ENCODE data around the gene TBRG4.

TBRG4 gene

DNA sequence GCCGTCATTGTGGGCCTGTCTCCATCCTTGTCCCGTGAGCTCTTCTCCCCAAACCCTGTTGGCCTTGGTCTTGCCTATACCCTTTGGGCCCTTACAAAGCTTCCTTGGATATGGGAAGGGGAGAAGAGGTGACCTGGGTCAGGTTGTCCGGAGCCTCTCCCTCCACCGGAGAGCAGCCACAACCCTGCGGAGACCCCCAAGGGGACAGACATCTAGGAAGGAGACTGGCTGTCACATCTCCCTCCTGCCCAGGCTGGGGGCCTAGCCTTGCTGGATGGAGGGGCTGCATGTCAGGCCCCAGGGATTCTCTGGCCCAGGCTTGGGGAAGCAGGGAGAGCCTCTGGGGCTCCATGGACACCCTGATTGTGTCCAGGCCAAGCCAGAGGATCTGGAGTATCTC is 34.6 kb downstream of the TBRG4 start:
- DNase-seq (ENCODE audit: insufficient read length, low spot score) (no peak), FAIRE-seq (no peak)

DNA sequence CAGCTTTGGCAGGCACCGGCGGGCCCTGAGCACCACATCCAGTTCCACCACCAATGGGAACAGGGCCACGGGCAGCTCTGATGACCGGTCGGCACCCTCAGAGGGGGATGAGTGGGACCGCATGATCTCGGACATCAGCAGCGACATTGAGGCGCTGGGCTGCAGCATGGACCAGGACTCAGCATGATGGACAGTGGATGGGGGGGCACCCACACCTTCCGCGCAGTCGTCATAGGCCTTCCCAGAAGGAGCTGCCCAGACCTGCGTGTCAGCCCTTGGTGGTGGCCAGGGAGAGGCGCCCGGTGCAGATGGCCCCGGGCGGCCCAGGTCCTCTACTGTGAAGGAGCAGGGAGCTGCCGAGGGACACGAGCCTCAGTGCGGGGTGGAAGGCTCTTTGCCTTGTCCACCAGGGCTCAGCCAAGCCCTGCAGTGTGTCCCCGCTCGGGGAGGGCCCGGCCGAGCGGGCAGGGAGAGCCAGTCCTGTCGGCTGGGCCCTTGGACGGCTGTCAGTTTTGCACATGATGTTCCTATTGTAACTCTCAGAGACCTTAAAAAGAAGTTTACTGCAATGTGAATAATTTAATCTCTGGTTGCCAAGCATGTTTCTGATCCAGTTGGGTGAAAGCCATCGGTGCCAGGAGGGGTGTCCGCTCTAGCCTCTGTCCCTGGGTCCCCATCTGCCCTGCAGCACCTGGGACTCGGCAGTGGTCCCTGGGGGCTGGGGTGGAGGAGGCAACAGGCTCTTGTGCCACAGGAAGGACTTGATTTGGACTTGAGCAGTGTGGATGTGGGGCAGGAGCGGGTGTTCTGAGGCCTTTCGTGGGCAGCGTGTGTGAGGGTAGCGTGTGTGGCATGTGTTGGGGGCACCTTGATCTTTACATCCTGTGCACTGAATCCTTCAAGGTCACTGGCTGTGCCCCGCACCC is 35.4 kb downstream of the TBRG4 start:
- no peak for FAIRE-seq
- DNase-seq (ENCODE audit: insufficient read length, low spot score): no peak

DNA sequence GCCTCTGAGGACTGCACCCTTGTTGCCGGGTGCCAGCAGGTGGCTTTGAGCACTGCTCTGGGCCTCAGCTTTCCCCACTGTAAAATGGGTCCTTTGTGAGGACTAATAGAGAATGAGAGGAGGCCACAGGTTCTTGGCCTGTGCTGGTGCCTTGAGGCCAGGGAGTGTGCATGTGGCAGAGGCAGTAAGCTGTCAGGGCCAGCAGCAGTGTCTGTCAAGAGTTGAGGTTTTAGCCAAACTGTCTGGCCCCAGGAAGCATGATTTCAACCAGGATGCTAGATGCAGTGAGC is 36.2 kb downstream of the TBRG4 start:
- DNase-seq (ENCODE audit: insufficient read length, low spot score) (no peak), FAIRE-seq (no peak)

DNA sequence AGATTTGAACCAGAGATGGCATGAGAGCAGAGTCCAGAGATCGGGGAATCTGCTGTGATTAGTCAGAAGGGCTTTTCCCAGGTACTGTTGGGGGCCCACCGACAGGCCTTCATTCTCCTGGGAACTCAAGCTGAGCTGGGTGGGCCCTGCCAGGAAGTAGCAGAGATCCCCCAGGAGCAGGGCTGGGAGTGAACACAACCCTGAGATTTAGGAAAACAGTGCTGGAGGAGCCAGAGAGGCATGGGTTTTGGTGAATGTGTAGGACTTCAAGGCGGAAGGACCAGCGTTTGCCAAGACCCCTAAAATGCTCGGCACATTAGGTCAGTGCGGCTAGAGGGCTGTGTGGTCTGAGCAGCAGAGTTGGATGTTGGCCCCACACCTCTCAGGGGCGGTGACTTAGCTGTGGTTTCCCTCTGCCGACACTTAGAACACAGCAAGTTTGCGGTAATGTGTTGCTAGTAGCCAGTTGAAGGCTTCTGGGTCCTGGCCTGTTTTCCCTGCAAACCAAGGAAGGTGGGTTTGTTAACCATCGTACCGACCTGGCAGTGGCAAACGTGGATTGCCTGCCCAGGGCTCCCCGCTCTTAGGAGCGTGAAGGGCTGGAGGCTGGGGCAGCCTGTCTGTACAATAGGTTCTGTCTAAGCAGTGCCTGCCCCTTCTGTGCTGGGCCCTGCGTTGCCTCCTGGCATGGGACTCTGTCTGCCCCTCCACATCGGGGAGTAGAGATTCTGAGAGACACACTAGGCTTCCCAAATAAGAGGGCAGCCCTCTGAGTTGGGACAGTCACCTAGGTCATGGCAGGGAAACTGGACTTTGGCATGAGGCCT is 36.8 kb downstream of the TBRG4 start:
- FAIRE-seq (no peak), DNase-seq (ENCODE audit: insufficient read length, low spot score) (no peak)

DNA sequence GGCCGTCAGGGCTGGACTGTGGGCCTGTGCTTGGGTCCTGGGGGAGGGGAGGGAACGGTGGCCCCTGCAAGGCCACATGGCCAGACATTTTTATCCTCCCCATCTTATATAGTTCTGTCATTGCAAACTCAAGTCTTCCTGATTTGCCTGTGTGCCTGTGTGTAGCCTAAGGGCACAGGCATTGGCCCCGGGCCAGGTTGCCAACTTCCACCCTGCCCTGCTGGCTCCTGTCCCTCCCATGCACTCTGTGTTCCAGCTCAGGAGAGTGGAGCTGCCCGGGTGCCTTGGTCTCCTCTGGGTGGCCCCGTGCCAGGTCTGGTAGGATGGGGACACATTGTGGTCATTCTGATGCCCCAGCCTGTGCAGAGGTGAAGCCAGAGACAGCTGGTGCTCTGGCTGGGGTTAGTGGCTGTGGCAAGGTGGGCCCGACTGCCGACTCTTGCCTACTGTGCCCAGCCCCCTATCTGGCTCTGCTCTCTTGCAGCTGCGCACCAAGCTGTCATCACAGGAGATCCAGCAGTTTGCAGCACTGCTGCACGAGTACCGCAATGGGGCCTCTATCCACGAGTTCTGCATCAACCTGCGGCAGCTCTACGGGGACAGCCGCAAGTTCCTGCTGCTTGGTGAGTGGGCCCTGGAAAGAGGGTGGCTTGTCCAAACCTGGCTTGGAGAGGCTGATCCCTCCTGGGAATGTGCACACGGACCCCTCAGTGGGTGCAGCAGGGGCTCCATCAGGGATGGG is 37.5 kb downstream of the TBRG4 start:
- DNase-seq (ENCODE audit: insufficient read length, low spot score) (no peak), FAIRE-seq (no peak)

DNA sequence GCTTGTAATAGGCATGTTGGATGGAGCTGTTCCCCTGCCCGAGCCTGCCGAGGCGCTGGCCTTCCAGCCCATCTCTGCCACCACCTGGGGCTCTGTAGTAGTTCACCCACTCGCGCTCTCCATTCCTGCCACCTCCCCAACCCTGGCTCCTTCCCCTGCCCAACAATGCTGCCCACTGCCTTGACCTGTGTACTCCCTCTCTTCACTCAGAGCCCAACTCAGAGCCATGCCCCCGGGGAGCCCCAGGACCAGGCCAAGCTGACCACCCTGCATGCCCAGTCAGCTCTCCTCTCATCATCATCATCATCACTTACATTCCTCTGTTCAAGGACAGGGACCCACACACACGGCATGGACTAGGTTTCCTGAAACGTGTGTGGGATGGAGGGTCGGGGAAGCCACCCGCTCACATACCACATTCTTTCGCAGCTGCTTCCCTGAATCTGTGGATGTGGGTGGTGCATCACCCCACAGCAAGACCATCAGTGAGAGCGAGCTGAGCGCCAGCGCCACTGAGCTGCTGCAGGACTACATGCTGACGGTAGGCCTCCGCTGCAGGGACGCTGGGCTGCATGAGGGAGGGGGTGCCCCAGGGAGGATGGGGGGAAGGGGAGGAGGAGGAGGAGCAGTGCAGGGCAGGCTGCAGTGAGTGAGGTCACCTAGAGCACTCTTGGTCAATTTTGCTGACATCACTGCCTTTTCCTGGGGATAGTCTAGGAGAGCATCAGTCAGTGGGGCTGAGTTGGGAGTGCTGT is 38.3 kb downstream of the TBRG4 start:
- no peak for DNase-seq (ENCODE audit: insufficient read length, low spot score)
- no peak for FAIRE-seq

DNA sequence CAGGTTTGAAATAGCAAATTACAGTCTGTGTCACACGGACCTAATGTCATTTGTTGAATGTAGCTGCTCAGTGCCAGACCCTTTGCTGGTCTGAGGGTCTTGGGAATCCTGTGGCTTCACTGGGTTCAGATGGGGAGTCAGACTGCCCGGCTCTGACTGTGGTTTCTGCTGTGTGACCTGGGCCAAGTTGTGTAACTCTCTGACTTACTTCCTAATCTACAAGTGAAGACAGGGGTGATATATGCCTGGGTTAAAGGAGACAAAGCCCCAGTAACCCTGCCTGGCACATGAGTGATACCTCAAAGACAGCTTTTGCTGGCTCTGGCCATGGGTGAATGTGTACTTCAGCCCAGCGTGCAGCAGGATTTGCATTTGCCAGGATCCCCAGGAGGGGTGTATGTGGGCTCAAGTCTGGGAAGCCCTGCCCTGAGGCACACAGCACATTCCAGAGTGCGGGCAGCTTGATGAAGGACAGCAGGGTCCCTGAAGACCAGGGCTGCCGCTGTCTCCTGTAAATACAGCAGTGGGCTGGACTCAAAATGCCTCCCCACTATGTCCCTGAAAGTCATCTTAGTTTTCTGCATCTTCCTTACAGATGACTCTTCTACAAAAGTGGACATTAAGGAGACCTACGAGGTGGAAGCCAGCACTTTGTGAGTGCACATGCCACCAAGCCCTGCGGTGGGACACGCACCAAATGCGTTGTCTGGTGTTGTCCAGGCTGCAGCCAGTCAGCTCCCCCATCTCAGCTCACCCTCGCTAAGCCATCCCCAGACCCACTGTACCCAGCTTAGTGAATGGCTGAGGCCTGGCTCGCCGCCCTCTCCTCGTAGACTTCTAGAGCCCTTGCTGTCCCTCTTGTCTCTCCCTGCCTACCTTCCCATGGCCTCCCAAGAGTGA is 39.1 kb downstream of the TBRG4 start:
- no peak for FAIRE-seq

DNA sequence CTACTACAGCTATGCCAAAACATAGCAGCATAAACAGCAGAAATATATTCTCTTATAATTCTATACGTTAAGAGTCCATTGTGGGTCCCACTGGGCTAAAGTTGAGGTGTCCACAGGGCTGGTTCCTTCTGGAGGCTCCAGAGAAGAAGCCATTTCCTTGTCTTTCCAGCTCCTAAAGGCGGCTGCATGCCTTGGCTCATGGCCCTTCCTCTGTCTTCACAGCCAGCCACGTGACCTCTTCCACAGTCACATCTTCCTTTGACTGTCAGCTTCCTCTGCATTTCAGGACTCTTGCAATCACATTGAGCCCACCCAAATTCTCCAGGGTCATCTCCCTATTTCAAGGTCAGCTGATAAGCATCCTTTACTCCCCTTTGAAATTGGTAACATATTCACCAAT is 40.0 kb downstream of the TBRG4 start:
- DNase-seq (ENCODE audit: insufficient read length, low spot score) (no peak), FAIRE-seq (no peak)

More for the DNA sequence above, 39.1 kb downstream of the TBRG4 start:
- DNase-seq (ENCODE audit: insufficient read length, low spot score): no peak

DNA sequence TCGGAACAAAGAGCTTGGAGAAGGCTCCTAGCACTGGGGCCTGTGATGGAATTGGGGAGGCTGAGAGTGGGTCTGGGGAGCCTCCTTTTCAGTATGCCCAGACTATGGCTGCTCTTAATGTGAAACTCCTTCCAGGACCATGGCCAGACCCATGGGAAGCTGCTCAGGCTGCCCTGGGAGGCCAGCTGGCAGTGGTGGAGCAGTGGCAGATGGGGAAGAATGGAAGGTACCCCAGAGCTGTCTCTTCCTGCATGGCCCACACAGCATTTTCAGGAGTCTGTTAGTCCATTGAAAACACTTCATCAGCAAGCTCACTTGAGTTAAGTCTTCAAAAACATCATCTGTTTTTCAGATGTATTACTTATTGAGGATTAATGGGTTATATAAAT is 41.2 kb downstream of the TBRG4 start:
- no peak for DNase-seq (ENCODE audit: insufficient read length, low spot score)
- no peak for FAIRE-seq

DNA sequence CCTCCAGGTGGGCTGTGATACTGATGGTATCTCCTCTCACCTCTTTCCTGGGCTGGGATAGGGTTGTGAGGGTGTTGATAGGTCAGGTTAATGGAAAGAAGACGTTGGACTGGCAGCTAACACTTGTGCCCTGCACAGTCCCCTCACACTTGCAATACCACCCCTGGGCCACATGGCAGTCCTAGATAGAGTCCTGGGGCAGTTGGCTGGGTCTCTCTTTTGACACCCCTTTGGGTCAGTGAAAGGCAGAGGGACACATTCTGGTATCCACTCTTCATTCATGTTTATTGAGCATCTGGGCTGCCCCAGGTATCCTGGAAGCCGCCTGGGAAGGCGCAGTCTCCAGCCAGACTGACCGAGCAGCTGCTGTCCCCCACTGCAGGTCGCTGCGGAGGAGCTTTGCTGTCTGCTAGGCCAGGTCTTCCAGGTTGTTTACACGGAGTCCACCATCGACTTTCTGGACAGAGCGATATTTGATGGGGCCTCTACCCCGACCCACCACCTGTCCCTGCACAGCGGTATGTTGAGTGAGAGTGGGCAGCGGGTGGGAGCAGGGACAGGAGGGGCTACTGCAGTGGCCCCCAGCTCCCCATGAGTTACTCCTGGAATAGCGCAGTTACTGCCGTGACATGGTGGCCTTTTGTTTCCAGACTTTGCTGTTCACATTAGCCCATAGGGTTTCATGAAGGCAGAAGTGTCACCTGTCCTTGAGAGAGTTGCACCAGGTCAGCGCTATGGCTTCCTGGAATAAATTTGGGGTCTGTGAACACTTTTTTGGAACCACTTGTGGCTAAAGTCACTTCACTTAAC is 41.8 kb downstream of the TBRG4 start:
- DNase-seq (ENCODE audit: insufficient read length, low spot score) (no peak), FAIRE-seq (no peak)

DNA sequence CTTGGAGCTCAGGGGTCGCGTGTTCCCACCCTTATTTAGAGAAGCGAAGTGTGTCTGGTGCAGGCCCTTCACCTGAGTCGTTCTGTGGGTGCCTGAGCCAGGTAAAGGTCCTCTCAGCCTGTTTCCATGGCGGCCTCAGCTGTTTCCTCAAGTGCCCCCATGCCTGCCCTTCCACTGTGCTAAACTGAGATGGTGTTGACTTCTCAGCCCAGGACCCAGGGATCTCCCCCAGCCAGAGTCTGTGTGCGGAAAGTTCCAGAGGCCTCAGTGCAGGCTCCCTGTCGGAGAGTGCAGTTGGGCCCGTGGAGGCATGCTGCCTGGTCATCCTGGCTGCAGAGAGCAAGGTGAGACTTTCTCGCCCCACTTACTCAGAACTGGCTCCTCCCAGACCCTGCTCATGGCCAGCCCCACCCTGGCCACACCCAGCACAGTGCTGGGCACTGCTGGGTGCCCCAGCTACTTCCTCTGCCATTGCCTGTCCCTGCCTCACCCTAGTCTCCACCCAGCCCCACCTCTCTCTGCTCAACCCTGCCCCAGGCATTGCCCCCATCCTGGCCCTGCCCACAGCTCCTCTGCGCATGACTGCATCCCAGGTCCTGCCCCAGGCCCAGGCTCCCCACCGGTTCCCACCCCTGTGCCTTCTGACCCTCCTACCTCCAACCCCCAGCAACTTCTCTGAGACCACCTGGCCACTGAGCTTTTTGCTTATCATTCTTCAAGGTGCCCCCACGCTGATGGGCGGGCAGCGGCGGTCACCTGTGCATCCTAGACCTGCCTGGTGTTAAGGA is 43.1 kb downstream of the TBRG4 start:
- FAIRE-seq (no peak), DNase-seq (ENCODE audit: insufficient read length, low spot score) (no peak)

DNA sequence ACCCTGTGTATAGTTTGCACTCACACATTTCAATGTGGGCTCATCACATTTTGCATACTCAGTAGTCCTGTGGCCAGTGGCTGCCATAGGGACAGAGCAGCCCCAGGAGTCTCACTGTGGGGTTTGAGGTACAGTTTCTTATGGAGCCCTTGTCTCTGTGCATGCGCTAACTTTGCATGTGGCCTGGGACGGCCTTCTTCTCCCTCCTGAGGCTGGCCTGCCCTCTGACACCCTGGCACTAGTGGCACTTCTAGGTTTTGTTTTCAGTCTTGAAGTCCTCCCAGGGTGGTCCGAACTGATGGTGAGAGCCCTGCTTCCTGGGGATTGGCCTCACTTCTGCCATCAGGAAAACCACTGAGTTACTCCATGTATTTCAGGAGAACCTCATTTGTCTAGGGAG is 43.9 kb downstream of the TBRG4 start:
- FAIRE-seq (no peak), DNase-seq (ENCODE audit: insufficient read length, low spot score) (no peak)

DNA sequence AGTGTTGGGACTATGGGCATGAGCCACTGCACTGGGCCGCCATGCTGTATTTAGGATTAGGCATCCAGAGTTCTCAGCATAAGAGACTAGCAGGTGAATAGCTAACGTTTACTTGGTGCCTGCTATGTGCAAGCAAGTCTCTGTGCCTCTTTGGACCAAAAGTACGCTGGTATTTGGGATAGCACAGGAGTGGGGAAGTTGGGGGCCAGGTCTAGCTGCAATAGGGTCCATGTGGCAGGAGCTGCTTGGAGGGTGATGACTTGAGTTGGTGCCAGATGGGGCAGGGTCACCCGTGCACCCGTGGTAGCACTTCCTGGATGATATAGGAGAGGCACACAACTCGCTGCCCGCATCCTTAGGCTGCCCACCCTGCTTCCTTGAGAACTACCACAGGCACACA is 45.1 kb downstream of the TBRG4 start:
- FAIRE-seq: no peak
- DNase-seq (ENCODE audit: insufficient read length, low spot score): no peak

DNA sequence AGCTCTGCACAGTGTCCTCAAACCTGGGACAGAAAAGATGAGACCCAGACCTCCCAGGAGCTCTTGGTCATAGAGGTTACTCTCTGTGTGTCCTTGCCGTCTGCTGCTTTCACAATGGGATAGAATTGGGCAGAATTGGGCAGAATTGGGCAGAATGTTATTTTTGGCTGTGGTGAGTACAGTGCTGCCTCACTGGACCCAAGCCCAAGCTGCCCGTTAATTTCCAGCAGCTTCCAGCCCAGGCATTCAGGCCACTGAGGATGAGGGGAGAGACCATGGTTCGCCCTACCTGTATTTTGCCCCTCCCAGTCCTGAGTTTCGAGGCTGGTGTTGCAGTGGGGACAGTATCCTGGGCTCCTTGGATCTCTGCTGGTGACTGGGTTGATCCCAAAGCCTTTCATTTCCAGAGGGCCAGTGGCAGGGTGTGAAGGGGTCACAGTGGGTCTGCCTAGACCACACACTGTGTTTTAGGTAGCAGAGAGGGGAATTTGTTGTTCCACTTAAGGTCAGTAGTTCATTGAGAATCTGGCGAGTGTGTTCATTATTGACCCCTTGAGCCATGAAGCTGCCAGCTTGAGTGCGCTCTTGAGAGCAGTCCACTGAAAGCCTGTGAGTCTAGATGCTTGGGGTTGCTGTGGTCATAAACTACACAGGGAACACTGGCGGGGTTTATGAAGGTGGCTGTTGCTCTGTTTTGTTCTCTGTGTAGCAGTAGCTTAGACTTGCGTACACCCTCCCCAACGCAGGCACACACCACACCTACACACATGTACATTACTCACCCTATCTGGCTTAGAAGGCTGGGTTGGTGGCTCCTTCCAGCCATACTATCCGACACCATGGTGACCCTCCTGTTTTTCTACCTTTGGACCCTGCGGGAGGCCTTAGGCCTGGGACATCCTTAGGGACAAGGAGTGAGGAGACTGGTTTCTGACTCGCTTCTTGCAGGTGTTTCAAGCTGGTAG is 46.2 kb downstream of the TBRG4 start:
- no peak for FAIRE-seq
- DNase-seq (ENCODE audit: insufficient read length, low spot score): no peak

DNA sequence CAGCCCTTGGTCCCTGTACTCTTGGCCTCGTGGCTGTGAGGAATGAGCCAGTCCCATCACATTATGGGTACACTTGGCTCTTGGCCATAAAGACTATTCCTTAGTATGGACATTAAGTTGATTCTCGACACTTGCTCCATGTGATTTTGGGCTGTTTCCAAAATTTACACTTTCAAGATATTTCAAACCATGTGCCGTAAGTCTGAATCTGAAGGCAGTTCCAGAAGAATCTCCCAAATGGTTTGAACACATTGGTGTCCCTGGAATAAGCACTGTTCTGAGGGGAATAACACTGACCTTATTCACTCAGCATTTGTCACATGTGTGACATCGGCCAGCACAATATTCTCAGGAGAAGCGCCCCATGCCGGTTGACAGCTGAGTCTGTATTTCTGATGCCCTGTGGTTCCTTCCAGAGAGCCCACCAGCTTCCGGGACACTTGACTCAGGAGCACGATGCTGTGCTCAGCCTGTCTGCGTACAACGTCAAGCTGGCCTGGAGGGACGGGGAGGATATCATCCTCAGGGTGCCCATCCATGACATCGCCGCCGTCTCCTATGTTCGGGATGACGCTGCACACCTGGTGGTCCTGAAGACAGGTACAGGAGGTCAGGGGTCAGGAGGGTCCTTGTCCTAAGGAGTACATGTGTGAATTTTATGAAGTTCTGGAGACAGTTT is 47.3 kb downstream of the TBRG4 start:
- DNase-seq (ENCODE audit: insufficient read length, low spot score) (no peak), FAIRE-seq (no peak)

DNA sequence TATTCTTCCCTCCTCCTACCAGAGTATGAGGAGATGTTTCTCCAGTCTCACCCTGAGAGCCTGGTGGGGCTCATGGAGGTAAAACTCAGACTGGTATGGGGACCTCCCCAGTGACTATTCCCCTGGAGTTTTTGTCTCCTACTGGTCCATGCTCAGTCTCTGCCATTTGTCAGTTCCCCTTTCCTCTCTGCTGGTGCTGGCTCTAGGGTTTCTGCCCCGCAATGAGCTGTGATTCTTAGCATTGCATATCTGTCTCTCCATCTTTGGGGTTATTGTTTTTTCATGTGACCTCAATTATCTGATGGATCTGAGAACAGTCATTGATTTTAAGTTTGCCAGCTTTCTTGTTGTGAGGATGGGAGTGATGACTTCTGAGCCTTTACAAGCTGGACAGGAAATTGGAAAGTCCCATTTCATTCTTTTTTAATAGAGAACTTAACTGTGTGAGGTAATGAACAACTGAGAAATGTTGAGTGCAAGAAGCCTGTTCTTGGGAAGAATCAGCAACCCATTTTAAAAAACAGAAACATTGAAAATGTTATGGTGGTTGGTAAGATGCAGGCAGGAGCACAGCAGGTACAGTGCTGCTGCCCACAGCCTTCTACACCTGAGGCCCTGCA is 49.6 kb downstream of the TBRG4 start:
- no peak for DNase-seq (ENCODE audit: insufficient read length, low spot score)
- FAIRE-seq: no peak
